CD14-positive monocyte (primary cell): ENCODE data around the gene CCDC88C. TPM values are rescaled to one million over a fixed set of nuclear protein-coding genes. Genes with fewer than 3 reads are reported as not detected.
A peak's percentile ranks its signal among the peaks of the same experiment; 100 is the strongest.

Source experiments
- DNase-seq, 3 donors: peaks; one replicate each; pipeline ENCODE4 v3.0.0-alpha.2; 2011 to 2022
- H2AFZ ChIP-seq: 2 replicates; pipeline ENCODE4 v1.6.0; 2012; ENCODE audit warnings: mild to moderate bottlenecking, low read depth, low read length, inconsistent platforms; ENCODE audit not compliant: insufficient read depth, poor library complexity, severe bottlenecking
- H3K27ac ChIP-seq, 2 donors: 1 replicate in 1 of 2; 2 replicates in 1 of 2; pipeline ENCODE4 v1.5.1; 2012 to 2013; ENCODE audit warnings: low read length in 2 of 2, control low read depth in 1 of 2, inconsistent platforms in 1 of 2, low read depth in 1 of 2, mild to moderate bottlenecking in 1 of 2
- H3K27me3 ChIP-seq, 2 donors: one replicate each; pipeline versions ENCODE4 v1.6.0 to v1.6.1; 2011 to 2013; ENCODE audit warnings: low read length in 2 of 2; ENCODE audit not compliant: control insufficient read depth in 2 of 2, insufficient read depth in 2 of 2
- H3K36me3 ChIP-seq, 2 donors: replicated peaks in 1 of 2; 1 replicate in 1 of 2; 2 replicates in 1 of 2; pipeline versions ENCODE4 v1.5.1 to v1.6.1; 2012 to 2013; ENCODE audit warnings: low read length in 2 of 2, control low read depth in 1 of 2, inconsistent platforms in 1 of 2, mild to moderate bottlenecking in 1 of 2; ENCODE audit not compliant: insufficient read depth in 2 of 2, control insufficient read depth in 1 of 2
- H3K4me1 ChIP-seq, 2 donors: 1 replicate in 1 of 2; 2 replicates in 1 of 2; pipeline versions ENCODE4 v1.5.1 to v1.6.1; 2012 to 2013; ENCODE audit warnings: low read length in 2 of 2, control low read depth in 1 of 2, inconsistent platforms in 1 of 2, mild to moderate bottlenecking in 1 of 2, moderate library complexity in 1 of 2; ENCODE audit not compliant: insufficient read depth in 2 of 2, control insufficient read depth in 1 of 2
- H3K4me2 ChIP-seq: replicated peaks from 2 replicates; pipeline ENCODE3; 2012; ENCODE audit warnings: low read length, moderate library complexity, mild to moderate bottlenecking; ENCODE audit not compliant: poor library complexity, severe bottlenecking; ENCODE audit errors: extremely low read depth
- H3K4me3 ChIP-seq, 3 experiments: fragments of 200-600 bp in 1 of 3; sonication (generic) in 1 of 3; replicated peaks in 1 of 3; 1 replicate in 2 of 3; 2 replicates in 1 of 3; pipeline ENCODE4 v1.5.1; 2011 to 2013; ENCODE audit warnings: low read length in 3 of 3, mild to moderate bottlenecking in 3 of 3, control low read depth in 2 of 3, low read depth in 2 of 3, inconsistent platforms in 1 of 3, moderate library complexity in 1 of 3
- H3K79me2 ChIP-seq: 2 replicates; pipeline ENCODE4 v1.6.0; 2012; ENCODE audit warnings: mild to moderate bottlenecking, control low read depth, inconsistent platforms, low read length, moderate library complexity; ENCODE audit not compliant: insufficient read depth
- H3K9ac ChIP-seq: 2 replicates; pipeline ENCODE4 v1.6.0; 2017; ENCODE audit warnings: low read length, mild to moderate bottlenecking; ENCODE audit not compliant: insufficient read depth, poor library complexity, severe bottlenecking
- H3K9me3 ChIP-seq, 2 donors: replicated peaks in 1 of 2; 1 replicate in 1 of 2; 2 replicates in 1 of 2; pipeline versions ENCODE4 v1.5.1 to v1.6.1; 2012 to 2013; ENCODE audit warnings: low read length in 2 of 2, control low read depth in 1 of 2; ENCODE audit not compliant: control insufficient read depth in 1 of 2, insufficient read depth in 1 of 2
- H4K20me1 ChIP-seq: 2 replicates; pipeline ENCODE4 v1.6.0; 2012; ENCODE audit warnings: mild to moderate bottlenecking, low read length, control low read depth, moderate library complexity; ENCODE audit not compliant: insufficient read depth
- H3K27ac Mint-ChIP-seq, 7 donors: one replicate each; pipeline ENCODE4 v1.8.0; 2020; ENCODE audit warnings: mild to moderate bottlenecking in 7 of 7, mixed read lengths in 7 of 7, moderate library complexity in 6 of 7, inconsistent platforms in 2 of 7
- H3K27me3 Mint-ChIP-seq, 3 donors: one replicate each; pipeline ENCODE4 v1.8.0; 2021 to 2022; ENCODE audit warnings: low read depth in 3 of 3, mild to moderate bottlenecking in 3 of 3, mixed read lengths in 3 of 3, moderate library complexity in 3 of 3, inconsistent platforms in 1 of 3
- H3K36me3 Mint-ChIP-seq, 2 donors: one replicate each; pipeline ENCODE4 v1.8.0; 2020; ENCODE audit warnings: mixed read lengths in 2 of 2, inconsistent platforms in 1 of 2, mild to moderate bottlenecking in 1 of 2
- H3K4me1 Mint-ChIP-seq: one replicate; pipeline ENCODE4 v1.8.0; 2020; ENCODE audit warnings: mild to moderate bottlenecking, mixed read lengths
- H3K4me3 Mint-ChIP-seq, 2 donors: one replicate each; pipeline ENCODE4 v1.8.0; 2020; ENCODE audit warnings: mild to moderate bottlenecking in 2 of 2, mixed read lengths in 2 of 2, moderate library complexity in 1 of 2
- H3K9me3 Mint-ChIP-seq, 7 donors: one replicate each; pipeline ENCODE4 v1.8.0; 2020 to 2022; ENCODE audit warnings: mixed read lengths in 7 of 7, mild to moderate bottlenecking in 6 of 7, moderate library complexity in 6 of 7, inconsistent platforms in 2 of 7
- WGBS: methylation state at CpG from one replicate; pipeline ENCODE4 v1.1.5; 2013; ENCODE audit warnings: missing lambda C conversion rate; ENCODE audit not compliant: insufficient coverage; 5-methylcytosine and 5-hydroxymethylcytosine counted together
- intact Hi-C, 2 donors: fragments of 100-400 bp; cut with micrococcal nuclease; formaldehyde crosslinking; loops; one replicate each; pipeline versions ENCODE4 v1.15.0 to v1.15.1; 2023
- polyA plus RNA-seq, 3 donors: library from polyadenylated mRNA; depleted of rRNA in 1 of 3; unstranded in 2 of 3; stranded (reverse) in 1 of 3; fragments of 300-500 nt in 2 of 3; fragments of >200 nt in 1 of 3; fragmentation: Illumina TruSeq in 2 of 3; gene quantifications; 1 replicate in 2 of 3; 2 replicates in 1 of 3; pipeline ENCODE4 v1.2.3, GENCODE V29; 2012 to 2021
- TF ChIP-seq, protein P1 (sequence below): fragments of 200-600 bp; IDR thresholded peaks from one replicate; pipeline ENCODE4 v1.8.0; 2022; ENCODE audit warnings: antibody characterized with exemption, mild to moderate bottlenecking

Gene CCDC88C
- polyA plus RNA-seq, 3 donors = 11.6 to 69.7 (median 12.3) TPM

- Histone ChIP-seq H3K27me3 (no peaks in the 10 kb centered on the region), H3K9me3 (no peaks in the 10 kb centered on the region), H2AFZ (no peak overlapping the region), H3K79me2 (peaks cover 95% of the 10 kb centered on the region), H3K36me3 (peaks cover 40 to 64% of the 10 kb centered on the region in 2 donors), H3K9ac (no peak overlapping the region), H3K4me1 (peaks cover 55 to 69% of the 10 kb centered on the region in 2 donors), H3K4me3 (no peak overlapping the region), H3K27ac (peak overlapping the region in 1 of 2 donors; percentile 96), H3K4me2 (no peak overlapping the region), H4K20me1 (peaks cover 23% of the 10 kb centered on the region)
- DNase-seq = no peak
- WGBS = 86% methylated on average over 8 of the region's 9 CpGs
- no peak overlapping the region for H3K4me3 Mint-ChIP-seq
- peak overlapping the region in 2 of 7 donors; percentile 36 to 80 for H3K27ac Mint-ChIP-seq
- H3K9me3 Mint-ChIP-seq = no peaks in the 10 kb centered on the region
- peaks cover 60 to 67% of the 10 kb centered on the region in 2 donors for H3K36me3 Mint-ChIP-seq
- TF ChIP-seq, protein P1, sequence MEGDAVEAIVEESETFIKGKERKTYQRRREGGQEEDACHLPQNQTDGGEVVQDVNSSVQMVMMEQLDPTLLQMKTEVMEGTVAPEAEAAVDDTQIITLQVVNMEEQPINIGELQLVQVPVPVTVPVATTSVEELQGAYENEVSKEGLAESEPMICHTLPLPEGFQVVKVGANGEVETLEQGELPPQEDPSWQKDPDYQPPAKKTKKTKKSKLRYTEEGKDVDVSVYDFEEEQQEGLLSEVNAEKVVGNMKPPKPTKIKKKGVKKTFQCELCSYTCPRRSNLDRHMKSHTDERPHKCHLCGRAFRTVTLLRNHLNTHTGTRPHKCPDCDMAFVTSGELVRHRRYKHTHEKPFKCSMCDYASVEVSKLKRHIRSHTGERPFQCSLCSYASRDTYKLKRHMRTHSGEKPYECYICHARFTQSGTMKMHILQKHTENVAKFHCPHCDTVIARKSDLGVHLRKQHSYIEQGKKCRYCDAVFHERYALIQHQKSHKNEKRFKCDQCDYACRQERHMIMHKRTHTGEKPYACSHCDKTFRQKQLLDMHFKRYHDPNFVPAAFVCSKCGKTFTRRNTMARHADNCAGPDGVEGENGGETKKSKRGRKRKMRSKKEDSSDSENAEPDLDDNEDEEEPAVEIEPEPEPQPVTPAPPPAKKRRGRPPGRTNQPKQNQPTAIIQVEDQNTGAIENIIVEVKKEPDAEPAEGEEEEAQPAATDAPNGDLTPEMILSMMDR = no peak
- H3K27me3 Mint-ChIP-seq = no peaks in the 10 kb centered on the region
- H3K4me1 Mint-ChIP-seq = peaks cover 77% of the 10 kb centered on the region
- intact Hi-C loops = loop anchor here in 1 of 2 donors (5.0 kb wide), 1 partner anchor 39 kb away; no protein-coding TSS in a partner anchor
These were observed 59.6 kb downstream of the CCDC88C start for GRCh38 chr14:91358025-91358319.

GRCh38 chr14:91357272-91358024 lies 60.2 kb downstream of the CCDC88C start:
- Mint-ChIP-seq H3K27ac (peak overlapping the region in 4 of 7 donors; percentile 13 to 67 (median 42)), H3K36me3 (peaks cover 65 to 72% of the 10 kb centered on the region in 2 donors), H3K4me3 (no peak overlapping the region), H3K27me3 (no peaks in the 10 kb centered on the region), H3K9me3 (no peaks in the 10 kb centered on the region), H3K4me1 (peaks cover 77% of the 10 kb centered on the region)
- Histone ChIP-seq H3K4me2 (no peak overlapping the region), H3K4me3 (no peak overlapping the region), H3K4me1 (peaks cover 50 to 64% of the 10 kb centered on the region in 2 donors), H2AFZ (no peak overlapping the region), H3K27ac (peak overlapping the region in 1 of 2 donors; percentile 96), H3K79me2 (peaks cover 95% of the 10 kb centered on the region), H3K9me3 (no peaks in the 10 kb centered on the region), H3K36me3 (peaks cover 42 to 69% of the 10 kb centered on the region in 2 donors), H4K20me1 (peaks cover 28% of the 10 kb centered on the region), H3K27me3 (no peaks in the 10 kb centered on the region), H3K9ac (no peak overlapping the region)
- WGBS = 86% methylated on average over 20 of the region's 21 CpGs
- no peak for DNase-seq
- TF ChIP-seq, protein P1 = no peak
- intact Hi-C loops = loop anchor here in 1 of 2 donors (5.0 kb wide), 1 partner anchor 40 kb away; no protein-coding TSS in a partner anchor
